Measurements from ENCODE around the gene ABCB9.

- TF ChIP-seq CTCF (IDR thresholded peaks at IDR 0.05) (no peak), POLR2A (IDR thresholded peaks at IDR 0.05) (no peak), POLR2AphosphoS5 (IDR thresholded peaks at IDR 0.05) (no peak)
Observed at GRCh38 chr12:123011701-123012100, 45.4 kb upstream of the ABCB9 start.
